Osteocyte (in vitro differentiated cells): ENCODE measurements around the gene IL1RAPL2. TPM values are rescaled to one million over a fixed set of nuclear protein-coding genes. Genes with fewer than 3 reads are reported as not detected.
"Not testable (repeated sequence)": the region's sequence is repeated elsewhere in the genome, so short reads cannot be mapped to it uniquely, and the experiment has no call there.

ENCODE experiments used
- DNase-seq: peaks from one replicate; pipeline ENCODE4 v3.0.0; 2021; ENCODE audit warnings: mixed read lengths; ENCODE audit not compliant: unreplicated experiment; ENCODE audit errors: extremely low spot score
- H3K27ac Mint-ChIP-seq: one replicate; pipeline ENCODE4 v1.8.0; 2021; ENCODE audit warnings: mild to moderate bottlenecking, mixed read lengths; ENCODE audit not compliant: unreplicated experiment
- H3K27me3 Mint-ChIP-seq: one replicate; pipeline ENCODE4 v1.8.0; 2021; ENCODE audit warnings: mixed read lengths; ENCODE audit not compliant: unreplicated experiment
- H3K36me3 Mint-ChIP-seq: one replicate; pipeline ENCODE4 v1.8.0; 2021; ENCODE audit warnings: mixed read lengths; ENCODE audit not compliant: unreplicated experiment
- H3K4me1 Mint-ChIP-seq: one replicate; pipeline ENCODE4 v1.8.0; 2021; ENCODE audit warnings: mixed read lengths; ENCODE audit not compliant: unreplicated experiment
- H3K4me3 Mint-ChIP-seq: one replicate; pipeline ENCODE4 v1.8.0; 2021; ENCODE audit warnings: mild to moderate bottlenecking, moderate library complexity, mixed read lengths; ENCODE audit not compliant: unreplicated experiment
- H3K9me3 Mint-ChIP-seq: one replicate; pipeline ENCODE4 v1.8.0; 2021; ENCODE audit warnings: mixed read lengths; ENCODE audit not compliant: unreplicated experiment
- CTCF ChIP-seq: fragments of 200-600 bp; sonication (generic); IDR thresholded peaks from 2 replicates; pipeline ENCODE4 v1.5.0; 2021; ENCODE audit warnings: antibody characterized with exemption, mild to moderate bottlenecking, moderate library complexity
- total RNA-seq: library from RNA; stranded (reverse); gene quantifications from 2 replicates; pipeline ENCODE4 v1.2.1, GENCODE V29; 2021

IL1RAPL2 gene
- total RNA-seq, 1 donor from 2014 or later, result not detected

GRCh38 chrX:105220636-105221035 is 654.6 kb downstream of the IL1RAPL2 start, which contains the start of gene TEX13A:
TSS of gene TEX13A (minus strand) at chrX:105220694. CDS start at chrX:105220397, 297 bp downstream.
- no peak for DNase-seq
- H3K27ac Mint-ChIP-seq, result no peak within 1 kb of the TSS
- H3K27me3 Mint-ChIP-seq, result peaks cover 6% of the 10 kb centered on the region
- TF ChIP-seq CTCF, result no peak
- H3K4me3 Mint-ChIP-seq, result no peak within 1 kb of the TSS
- no peaks in the 10 kb centered on the region for H3K4me1 Mint-ChIP-seq
- peaks cover 28% of the 10 kb centered on the region for H3K9me3 Mint-ChIP-seq
- H3K36me3 Mint-ChIP-seq, result no peaks in the 10 kb centered on the region

GRCh38 chrX:105221374-105221773 is 655.4 kb downstream of the IL1RAPL2 start:
- no peak for TF ChIP-seq CTCF
- H3K9me3 Mint-ChIP-seq, result peaks cover 21% of the 10 kb centered on the region
- DNase-seq, result no peak
- H3K4me3 Mint-ChIP-seq, result no peak overlapping the region
- no peaks in the 10 kb centered on the region for H3K4me1 Mint-ChIP-seq
- H3K27me3 Mint-ChIP-seq, result peaks cover 6% of the 10 kb centered on the region
- no peak overlapping the region for H3K27ac Mint-ChIP-seq
- H3K36me3 Mint-ChIP-seq, result no peaks in the 10 kb centered on the region

- DNase-seq, result no peak
- Mint-ChIP-seq H3K27me3 (peaks cover 6% of the 10 kb centered on the region), H3K27ac (no peak overlapping the region), H3K4me3 (no peak overlapping the region), H3K4me1 (no peaks in the 10 kb centered on the region), H3K36me3 (no peaks in the 10 kb centered on the region), H3K9me3 (peaks cover 9% of the 10 kb centered on the region)
- TF ChIP-seq CTCF, result no peak
Measured at GRCh38 chrX:105226499-105226898, 660.5 kb downstream of the IL1RAPL2 start.

- no peak overlapping the region for H3K4me3 Mint-ChIP-seq
- no peaks in the 10 kb centered on the region for H3K36me3 Mint-ChIP-seq
- no peak for DNase-seq
- H3K4me1 Mint-ChIP-seq, result no peaks in the 10 kb centered on the region
- H3K27me3 Mint-ChIP-seq, result peaks cover 4% of the 10 kb centered on the region
- H3K27ac Mint-ChIP-seq, result no peak overlapping the region
- no peaks in the 10 kb centered on the region for H3K9me3 Mint-ChIP-seq
- TF ChIP-seq CTCF, result no peak
Measured at GRCh38 chrX:105228602-105229001, 662.6 kb downstream of the IL1RAPL2 start.

GRCh38 chrX:105229146-105229545 is 663.1 kb downstream of the IL1RAPL2 start:
- H3K27ac Mint-ChIP-seq, result no peak overlapping the region
- DNase-seq, result no peak
- H3K4me1 Mint-ChIP-seq, result no peaks in the 10 kb centered on the region
- H3K9me3 Mint-ChIP-seq, result no peaks in the 10 kb centered on the region
- no peaks in the 10 kb centered on the region for H3K27me3 Mint-ChIP-seq
- no peak overlapping the region for H3K4me3 Mint-ChIP-seq
- no peaks in the 10 kb centered on the region for H3K36me3 Mint-ChIP-seq
- no peak for TF ChIP-seq CTCF

- H3K27ac Mint-ChIP-seq, H3K4me1 Mint-ChIP-seq, H3K9me3 Mint-ChIP-seq, H3K36me3 Mint-ChIP-seq, DNase-seq, H3K4me3 Mint-ChIP-seq, H3K27me3 Mint-ChIP-seq: not testable (repeated sequence)
Measured at GRCh38 chrX:105237407-105237806, 671.4 kb downstream of the IL1RAPL2 start.
